Measurements from ENCODE around the gene PLA2G4D. TPM values are rescaled to one million over a fixed set of nuclear protein-coding genes. Genes with fewer than 3 reads are reported as not detected.

The PLA2G4D gene
- not detected in 2 replicates for total RNA-seq (2013; cell fraction: nucleolus; rRNA removed)
- total RNA-seq (2014; rRNA removed): not detected in 2 replicates
- total RNA-seq (2014; rRNA removed; fragmentation: Illumina TruSeq; extraction: Trizol): not detected in 2 replicates
- not detected in 2 replicates for total RNA-seq (2021)
- polyA plus RNA-seq (2011; ENCODE audit: low read depth): not detected
- polyA plus RNA-seq (2011; rRNA removed): 0.03 TPM in 1 of 2 replicates, not detected in the other
- polyA plus RNA-seq (2011; cell fraction: cytosol; rRNA removed): 0.02 TPM in 1 of 2 replicates, not detected in the other
- 0.06 TPM in 1 of 2 replicates, not detected in the other for polyA plus RNA-seq (2011; cell fraction: nucleus; rRNA removed)
- not detected in 2 replicates for polyA plus RNA-seq (2012)
- not detected in 2 replicates for polyA plus RNA-seq (2014; fragmentation: Illumina TruSeq; extraction: Trizol)
- polyA plus RNA-seq (2014; fragmentation: Nextera tagmentation; extraction: Ambion mirVana): not detected
- polyA plus RNA-seq (2014; rRNA removed): 0.06 TPM in 1 of 2 replicates, not detected in the other
- polyA plus RNA-seq (2016; fragmentation: Nextera tagmentation; extraction: Ambion mirVana): not detected
- not detected in 2 replicates for polyA minus RNA-seq (2011; rRNA and poly(A)+ RNA removed)
- polyA minus RNA-seq (2011; cell fraction: cytosol; rRNA and poly(A)+ RNA removed): not detected in 2 replicates
- not detected in 2 replicates for polyA minus RNA-seq (2011; cell fraction: nucleus; rRNA and poly(A)+ RNA removed)
- not detected for Bru-seq, nascent RNA
- percentile 4 among the genes with signal in this experiment for BruChase-seq, experiment 1, labeled RNA remaining after a 6-hour chase
- BruChase-seq, experiment 2, labeled RNA remaining after a 2-hour chase: percentile 3 among the genes with signal in this experiment
- long read RNA-seq, experiment 1: 0 reads
- long read RNA-seq, experiment 2: 0 reads

- CTCF ChIA-PET: interaction anchor here (0.8 to 0.9 kb wide), 2 partner anchors 11 to 44 kb away, joined by 3 read pairs; no protein-coding TSS in a partner anchor
- SMC1A ChIA-PET (ENCODE audit: uncharacterized antibody, unreplicated experiment): no interaction called here
- Histone ChIP-seq H3K4me2 (ENCODE audit: control insufficient read depth, insufficient read depth) (no peak within 1 kb of the TSS), H4K20me1 (ENCODE audit: control insufficient read depth, insufficient read depth) (no peaks in the 10 kb centered on the region), H3K27me3 (replicated peaks in 1 of 2; ENCODE audit: control insufficient read depth in 2 of 2, insufficient read depth in 2 of 2, low read length in 1 of 2) (no peaks in the 10 kb centered on the region; a peak in 1 of 4 replicates), H3K9ac (ENCODE audit: control insufficient read depth, insufficient read depth, low read length) (no peak within 1 kb of the TSS), H3K79me2 (ENCODE audit: control insufficient read depth, insufficient read depth, low read length) (no peaks in the 10 kb centered on the region), H3K4me1 (ENCODE audit: control insufficient read depth, insufficient read depth, low read length) (no peaks in the 10 kb centered on the region; the same call in 1 of the 2 replicates), H3K9me3 (replicated peaks; ENCODE audit: control insufficient read depth, insufficient read depth, low read length) (no peaks in the 10 kb centered on the region; the same call in 2 of the 3 replicates), H2AFZ (ENCODE audit: control insufficient read depth, low read depth, low read length) (no peak within 1 kb of the TSS), H3K27ac (ENCODE audit: control insufficient read depth, insufficient read depth) (no peak within 1 kb of the TSS), H3K4me3 (no peak within 1 kb of the TSS), H3K36me3 (ENCODE audit: control insufficient read depth in 2 of 2, insufficient read depth in 2 of 2, low read length in 1 of 2) (no peaks in the 10 kb centered on the region)
- TF ChIP-seq CTCF (IDR thresholded peaks at IDR 0.05 in 2 of 3, conservative IDR thresholded peaks at IDR 0.05 in 1 of 3; ENCODE audit: control insufficient read depth in 2 of 3, extremely low read depth in 1 of 3, insufficient read depth in 1 of 3, low read depth in 3 of 3, low read length in 3 of 3): peak in 1 of 3 experiments; percentile 27; a peak in 2 of 6 replicates
- no peak for TF ChIP-seq ZNF384 (IDR thresholded peaks at IDR 0.05; ENCODE audit: borderline replicate concordance, low read depth, low read length)
- in situ Hi-C loops (cut with MboI) (no loop called here), intact Hi-C loops (cut with micrococcal nuclease; ENCODE audit: unreplicated experiment) (no loop called here)
- DNase-seq (ENCODE audit: low read depth, low spot score) (no peak), ATAC-seq (peak; percentile 66), FAIRE-seq (no peak)
- POLR2A ChIA-PET: no interaction called here
- 39% methylated on average over 6 of the region's 6 CpGs for WGBS (ENCODE audit: insufficient coverage, insufficient replicate concordance, low lambda C conversion rate, missing lambda C conversion rate)
- RAD21 ChIA-PET (ENCODE audit: unreplicated experiment): interaction anchor here (1.1 kb wide), 1 partner anchor 39 kb away, joined by 3 read pairs; no protein-coding TSS in a partner anchor
- no TSS peak for BruUV-seq (replicated peaks)
Measured at GRCh38 chr15:42094512-42094963, at the start of gene PLA2G4D. PLA2G4D (minus strand) TSS chr15:42094562; CDS start chr15:42094459, 103 bp downstream.

Data from GM12878 (cell line).